Astrocyte (in vitro differentiated cells and primary cell): ENCODE results near the gene HYAL4. TPM values are rescaled to one million over a fixed set of nuclear protein-coding genes. Genes with fewer than 3 reads are reported as not detected.
A peak's percentile ranks its signal among the peaks of the same experiment; 100 is the strongest.

Experiments
- DNase-seq: peaks from one replicate; pipeline ENCODE4 v3.0.0-alpha.2; 2010; ENCODE audit warnings: low read depth
- FAIRE-seq: peaks from 2 replicates; lab custom pipeline; 2011; peaks lifted over from hg19 to GRCh38; lab: Jason Lieb, UNC
- H2AFZ ChIP-seq: 2 replicates; pipeline ENCODE4 v1.6.0; 2012; ENCODE audit warnings: low read depth, low read length, inconsistent platforms
- H3K27ac ChIP-seq: 2 replicates; pipeline ENCODE4 v1.5.1; 2011; ENCODE audit warnings: low read depth, low read length, inconsistent platforms
- H3K27me3 ChIP-seq: 2 replicates; pipeline ENCODE4 v1.6.0; 2011; ENCODE audit warnings: low read length, inconsistent platforms; ENCODE audit not compliant: insufficient read depth
- H3K36me3 ChIP-seq: 2 replicates; pipeline ENCODE4 v1.5.1; 2011; ENCODE audit warnings: low read length, inconsistent platforms; ENCODE audit not compliant: insufficient read depth
- H3K4me1 ChIP-seq: 2 replicates; pipeline ENCODE4 v1.5.1; 2011; ENCODE audit warnings: low read length, inconsistent platforms; ENCODE audit not compliant: insufficient read depth
- H3K4me2 ChIP-seq: 2 replicates; pipeline ENCODE4 v1.6.0; 2012; ENCODE audit warnings: low read length, inconsistent platforms
- H3K4me3 ChIP-seq: 2 replicates; pipeline ENCODE4 v1.5.1; 2011; ENCODE audit warnings: low read depth, mild to moderate bottlenecking, low read length, inconsistent platforms; ENCODE audit not compliant: insufficient read depth
- H3K79me2 ChIP-seq: 2 replicates; pipeline ENCODE4 v1.6.0; 2012; ENCODE audit warnings: mild to moderate bottlenecking, low read length, inconsistent platforms; ENCODE audit not compliant: insufficient read depth
- H3K9ac ChIP-seq: 2 replicates; pipeline ENCODE4 v1.6.0; 2012; ENCODE audit warnings: mild to moderate bottlenecking, low read length, inconsistent platforms
- H3K9me3 ChIP-seq: 2 replicates; pipeline ENCODE4 v1.5.1; 2012; ENCODE audit warnings: low read depth, mild to moderate bottlenecking, low read length, inconsistent platforms; ENCODE audit not compliant: insufficient read depth
- H4K20me1 ChIP-seq: 2 replicates; pipeline ENCODE4 v1.6.0; 2012; ENCODE audit warnings: low read length, inconsistent platforms; ENCODE audit not compliant: insufficient read depth
- H3K27ac Mint-ChIP-seq: one replicate; pipeline ENCODE4 v1.8.0; 2021; ENCODE audit warnings: mild to moderate bottlenecking, mixed read lengths; ENCODE audit not compliant: unreplicated experiment
- H3K27me3 Mint-ChIP-seq: one replicate; pipeline ENCODE4 v1.8.0; 2021; ENCODE audit warnings: low read depth, mixed read lengths; ENCODE audit not compliant: unreplicated experiment
- H3K36me3 Mint-ChIP-seq: one replicate; pipeline ENCODE4 v1.8.0; 2021; ENCODE audit warnings: low read depth, mixed read lengths; ENCODE audit not compliant: unreplicated experiment
- H3K4me1 Mint-ChIP-seq: one replicate; pipeline ENCODE4 v1.8.0; 2021; ENCODE audit warnings: low read depth, mixed read lengths; ENCODE audit not compliant: unreplicated experiment
- H3K4me3 Mint-ChIP-seq: one replicate; pipeline ENCODE4 v1.8.0; 2021; ENCODE audit warnings: mild to moderate bottlenecking, moderate library complexity, mixed read lengths; ENCODE audit not compliant: unreplicated experiment
- H3K9me3 Mint-ChIP-seq: one replicate; pipeline ENCODE4 v1.8.0; 2021; ENCODE audit warnings: mild to moderate bottlenecking, mixed read lengths; ENCODE audit not compliant: unreplicated experiment
- CTCF ChIP-seq: IDR thresholded peaks from 2 replicates; pipeline ENCODE4 v1.5.1; 2011; ENCODE audit warnings: low read depth, mild to moderate bottlenecking, inconsistent platforms, low read length, moderate library complexity; ENCODE audit not compliant: insufficient read depth
- EZH2 ChIP-seq: IDR thresholded peaks from 2 replicates; pipeline ENCODE4 v1.6.1; 2012; ENCODE audit warnings: mild to moderate bottlenecking, low read length, inconsistent platforms; ENCODE audit not compliant: insufficient read depth
- total RNA-seq: library from RNA; stranded (reverse); gene quantifications from 2 replicates; pipeline ENCODE4 v1.2.1, GENCODE V29; 2021

Gene HYAL4
- total RNA-seq, 1 donor from 2014 or later: not detected

GRCh38 chr7:123905714-123906113 is 60.7 kb downstream of the HYAL4 start:
- TF ChIP-seq CTCF (no peak), EZH2 (no peak)
- H3K27me3 ChIP-seq: no peaks in the 10 kb centered on the region

GRCh38 chr7:123916240-123916724 is 71.3 kb downstream of the HYAL4 start:
- H3K9ac ChIP-seq: no peak overlapping the region
- H3K36me3 ChIP-seq: no peaks in the 10 kb centered on the region
- Mint-ChIP-seq H3K4me3 (no peak overlapping the region), H3K4me1 (no peaks in the 10 kb centered on the region), H3K27me3 (no peaks in the 10 kb centered on the region), H3K36me3 (no peaks in the 10 kb centered on the region), H3K27ac (no peak overlapping the region), H3K9me3 (no peaks in the 10 kb centered on the region)
- H4K20me1 ChIP-seq: no peaks in the 10 kb centered on the region
- no peaks in the 10 kb centered on the region for H3K4me1 ChIP-seq
- H3K4me2 ChIP-seq: no peak overlapping the region
- TF ChIP-seq CTCF: peak; percentile 5
- TF ChIP-seq EZH2: no peak
- no peak overlapping the region for H3K4me3 ChIP-seq
- H3K27me3 ChIP-seq: no peaks in the 10 kb centered on the region
- no peak for FAIRE-seq
- no peak overlapping the region for H3K27ac ChIP-seq
- no peak overlapping the region for H2AFZ ChIP-seq
- DNase-seq: peak; percentile 0
- no peaks in the 10 kb centered on the region for H3K9me3 ChIP-seq
- H3K79me2 ChIP-seq: no peaks in the 10 kb centered on the region

More at GRCh38 chr7:123905714-123906113, 60.7 kb downstream of the HYAL4 start:
- no peaks in the 10 kb centered on the region for H3K36me3 ChIP-seq
- H3K27ac ChIP-seq: no peak overlapping the region
- no peak for DNase-seq
- peaks cover 7% of the 10 kb centered on the region for H3K4me1 Mint-ChIP-seq
- no peak overlapping the region for H3K4me2 ChIP-seq
- H3K79me2 ChIP-seq: no peaks in the 10 kb centered on the region
- no peaks in the 10 kb centered on the region for H3K4me1 ChIP-seq
- no peak overlapping the region for H3K9ac ChIP-seq
- no peaks in the 10 kb centered on the region for H3K27me3 Mint-ChIP-seq
- H3K4me3 ChIP-seq: no peak overlapping the region
- H4K20me1 ChIP-seq: no peaks in the 10 kb centered on the region
- no peaks in the 10 kb centered on the region for H3K9me3 ChIP-seq
- no peak overlapping the region for H2AFZ ChIP-seq
- H3K4me3 Mint-ChIP-seq: no peak overlapping the region
- peaks cover 13% of the 10 kb centered on the region for H3K9me3 Mint-ChIP-seq
- FAIRE-seq: no peak
- no peak overlapping the region for H3K27ac Mint-ChIP-seq
- H3K36me3 Mint-ChIP-seq: no peaks in the 10 kb centered on the region

- no peaks in the 10 kb centered on the region for H3K4me1 ChIP-seq
- no peak overlapping the region for H3K4me2 ChIP-seq
- H3K4me1 Mint-ChIP-seq: no peaks in the 10 kb centered on the region
- H3K27me3 ChIP-seq: no peaks in the 10 kb centered on the region
- no peak overlapping the region for H3K4me3 Mint-ChIP-seq
- no peaks in the 10 kb centered on the region for H4K20me1 ChIP-seq
- H3K79me2 ChIP-seq: no peaks in the 10 kb centered on the region
- H3K4me3 ChIP-seq: no peak overlapping the region
- no peak for DNase-seq
- H2AFZ ChIP-seq: no peak overlapping the region
- H3K36me3 ChIP-seq: no peaks in the 10 kb centered on the region
- TF ChIP-seq CTCF (no peak), EZH2 (no peak)
- H3K27ac Mint-ChIP-seq: no peak overlapping the region
- H3K36me3 Mint-ChIP-seq: no peaks in the 10 kb centered on the region
- H3K27me3 Mint-ChIP-seq: no peaks in the 10 kb centered on the region
- no peak overlapping the region for H3K9ac ChIP-seq
- H3K9me3 ChIP-seq: no peaks in the 10 kb centered on the region
- H3K9me3 Mint-ChIP-seq: no peaks in the 10 kb centered on the region
- no peak overlapping the region for H3K27ac ChIP-seq
- no peak for FAIRE-seq
These were observed 72.9 kb downstream of the HYAL4 start for GRCh38 chr7:123917878-123918277.
